GM10266 (cell line): ENCODE measurements around the gene RAD51.

Experiments used
- DNase-seq: peaks from one replicate; pipeline ENCODE4 v3.0.0; 2012; ENCODE audit errors: extremely low spot score
- CTCF ChIP-seq: IDR thresholded peaks from 2 replicates; pipeline ENCODE4 v1.5.1; 2012; ENCODE audit warnings: mild to moderate bottlenecking, low read depth; ENCODE audit not compliant: control insufficient read depth, insufficient read depth; ENCODE audit errors: missing control alignments

The RAD51 gene

GRCh38 chr15:40696228-40696627 is 1.3 kb downstream of the RAD51 start:
- DNase-seq = no peak
- no peak for TF ChIP-seq CTCF

- DNase-seq = no peak
- TF ChIP-seq CTCF = no peak
Measured at GRCh38 chr15:40697916-40698315, 2.9 kb downstream of the RAD51 start.

- DNase-seq = no peak
- peak; percentile 14 for TF ChIP-seq CTCF
Measured at GRCh38 chr15:40702077-40702476, 7.1 kb downstream of the RAD51 start.

GRCh38 chr15:40706121-40706520 is 11.1 kb downstream of the RAD51 start:
- no peak for TF ChIP-seq CTCF
- DNase-seq = no peak

- no peak for DNase-seq
- no peak for TF ChIP-seq CTCF
Measured at GRCh38 chr15:40714144-40714543, 19.2 kb downstream of the RAD51 start.

- TF ChIP-seq CTCF = no peak
- DNase-seq = no peak
Measured at GRCh38 chr15:40716165-40716564, 21.2 kb downstream of the RAD51 start.

- TF ChIP-seq CTCF = no peak
Measured at GRCh38 chr15:40721701-40722100, 26.7 kb downstream of the RAD51 start.

More at GRCh38 chr15:40721701-40722100, 26.7 kb downstream of the RAD51 start:
- DNase-seq = no peak
